Measurements from ENCODE around the gene CACNA2D2.

The CACNA2D2 gene

GRCh38 chr3:50321336-50322114 is 181.9 kb downstream of the CACNA2D2 start:
- Histone ChIP-seq H3K4me2 (ENCODE audit: low read depth, low read length, poor library complexity, severe bottlenecking) (peak overlapping the region; percentile 92), H3K9ac (ENCODE audit: low read length) (peak overlapping the region; percentile 81), H3K9me3 (ENCODE audit: insufficient read depth, low read length) (no peaks in the 10 kb centered on the region), H3K79me2 (ENCODE audit: insufficient read depth, low read length) (no peaks in the 10 kb centered on the region), H2AFZ (ENCODE audit: low read depth, low read length, severe bottlenecking) (peak overlapping the region; percentile 96), H3K27me3 (ENCODE audit: low read length) (no peaks in the 10 kb centered on the region), H4K20me1 (ENCODE audit: low read depth, low read length) (no peaks in the 10 kb centered on the region), H3K9me2 (replicated peaks; ENCODE audit: insufficient read depth, low read length) (no peaks in the 10 kb centered on the region), H3K36me3 (ENCODE audit: low read length) (no peaks in the 10 kb centered on the region), H3K4me3 (ENCODE audit: insufficient read depth, low read length, poor library complexity, severe bottlenecking) (peak overlapping the region; percentile 87), H3K27ac (ENCODE audit: low read depth, low read length) (peak overlapping the region; percentile 80), H3F3A (ENCODE audit: insufficient read depth) (no peaks in the 10 kb centered on the region)
- TF ChIP-seq CTCF (IDR thresholded peaks at IDR 0.05; ENCODE audit: insufficient read depth, low read length, poor library complexity, severe bottlenecking) (no peak), EZH2phosphoT487 (conservative IDR thresholded peaks at IDR 0.05; ENCODE audit: low read length) (no peak)

- Histone ChIP-seq H3K9ac (ENCODE audit: low read length) (peak overlapping the region; percentile 81), H3K79me2 (ENCODE audit: insufficient read depth, low read length) (no peaks in the 10 kb centered on the region), H3F3A (ENCODE audit: insufficient read depth) (no peaks in the 10 kb centered on the region), H3K4me2 (ENCODE audit: low read depth, low read length, poor library complexity, severe bottlenecking) (peak overlapping the region; percentile 92), H4K20me1 (ENCODE audit: low read depth, low read length) (no peaks in the 10 kb centered on the region), H3K27ac (ENCODE audit: low read depth, low read length) (peak overlapping the region; percentile 80), H2AFZ (ENCODE audit: low read depth, low read length, severe bottlenecking) (peak overlapping the region; percentile 96), H3K36me3 (ENCODE audit: low read length) (no peaks in the 10 kb centered on the region), H3K27me3 (ENCODE audit: low read length) (no peaks in the 10 kb centered on the region), H3K4me3 (ENCODE audit: insufficient read depth, low read length, poor library complexity, severe bottlenecking) (peak overlapping the region; percentile 87), H3K9me2 (replicated peaks; ENCODE audit: insufficient read depth, low read length) (no peaks in the 10 kb centered on the region), H3K9me3 (ENCODE audit: insufficient read depth, low read length) (no peaks in the 10 kb centered on the region)
- TF ChIP-seq CTCF (IDR thresholded peaks at IDR 0.05; ENCODE audit: insufficient read depth, low read length, poor library complexity, severe bottlenecking) (no peak), EZH2phosphoT487 (conservative IDR thresholded peaks at IDR 0.05; ENCODE audit: low read length) (no peak)
These were observed 182.5 kb downstream of the CACNA2D2 start for GRCh38 chr3:50320853-50321335.

- H3K27me3 ChIP-seq (ENCODE audit: low read length): no peaks in the 10 kb centered on the region
- H3K4me3 ChIP-seq (ENCODE audit: insufficient read depth, low read length, poor library complexity, severe bottlenecking): peak overlapping the region; percentile 87
- H3K4me2 ChIP-seq (ENCODE audit: low read depth, low read length, poor library complexity, severe bottlenecking): peak overlapping the region; percentile 92
- peak overlapping the region; percentile 81 for H3K9ac ChIP-seq (ENCODE audit: low read length)
- H3K79me2 ChIP-seq (ENCODE audit: insufficient read depth, low read length): no peaks in the 10 kb centered on the region
- no peaks in the 10 kb centered on the region for H3K9me3 ChIP-seq (ENCODE audit: insufficient read depth, low read length)
- no peak for TF ChIP-seq EZH2phosphoT487 (conservative IDR thresholded peaks at IDR 0.05; ENCODE audit: low read length)
- no peak for TF ChIP-seq CTCF (IDR thresholded peaks at IDR 0.05; ENCODE audit: insufficient read depth, low read length, poor library complexity, severe bottlenecking)
- H3K27ac ChIP-seq (ENCODE audit: low read depth, low read length): no peak overlapping the region
- no peak overlapping the region for H2AFZ ChIP-seq (ENCODE audit: low read depth, low read length, severe bottlenecking)
- H4K20me1 ChIP-seq (ENCODE audit: low read depth, low read length): no peaks in the 10 kb centered on the region
- H3K36me3 ChIP-seq (ENCODE audit: low read length): no peaks in the 10 kb centered on the region
- H3K9me2 ChIP-seq (replicated peaks; ENCODE audit: insufficient read depth, low read length): no peaks in the 10 kb centered on the region
- no peaks in the 10 kb centered on the region for H3F3A ChIP-seq (ENCODE audit: insufficient read depth)
These were observed 183.4 kb downstream of the CACNA2D2 start for GRCh38 chr3:50319894-50320625.

All from SU-DHL-6 (cell line).